Measurements from ENCODE around the gene SPATA46. TPM values are rescaled to one million over a fixed set of nuclear protein-coding genes. Genes with fewer than 3 reads are reported as not detected.

Gene SPATA46
- polyA plus RNA-seq, 1 donor (not counting 4 experiments of a cell fraction or from before 2014, with no cell fraction given), result not detected

DNA sequence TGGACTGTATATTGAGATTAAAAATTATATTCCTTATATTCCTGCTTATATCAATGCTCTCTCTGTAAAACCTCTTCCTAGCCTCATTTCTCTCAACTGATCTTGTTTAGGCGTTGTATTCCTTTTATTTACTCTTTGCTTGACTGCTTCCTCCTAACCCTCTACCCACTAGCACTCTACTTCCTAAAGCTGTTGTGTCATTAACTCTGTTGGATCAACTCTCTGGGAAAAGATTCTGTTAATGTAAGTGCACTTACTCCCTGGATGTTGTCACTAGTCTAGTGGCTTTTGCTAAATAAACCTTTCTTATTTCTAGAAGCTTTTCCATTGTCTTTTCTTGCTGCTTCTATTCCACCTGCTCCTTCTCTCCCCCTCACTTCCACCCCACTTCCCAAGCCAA is 6.5 kb downstream of the SPATA46 start:
- dilution Hi-C loops (cut with MboI; ENCODE audit: extremely low pct_ligation_motif_present, low sequenced_read_pairs), result no loop called here
- Histone ChIP-seq H3K4me3 (ENCODE audit: control insufficient read depth in 2 of 3, extremely low read depth in 1 of 3, insufficient read depth in 2 of 3, low read depth in 1 of 3, low read length in 3 of 3) (no peak overlapping the region), H2AFZ (ENCODE audit: control insufficient read depth, low read length) (no peak overlapping the region), H3K27ac (ENCODE audit: control insufficient read depth, insufficient read depth, low read length) (no peak overlapping the region), H3K9me3 (ENCODE audit: control insufficient read depth, low read depth, low read length) (no peaks in the 10 kb centered on the region), H3K27me3 (ENCODE audit: control insufficient read depth, extremely low read depth, insufficient read depth, low read length) (no peaks in the 10 kb centered on the region), H3K79me2 (ENCODE audit: control insufficient read depth, insufficient read depth, low read length) (no peaks in the 10 kb centered on the region), H4K20me1 (ENCODE audit: control insufficient read depth, extremely low read depth, insufficient read depth, low read length) (no peaks in the 10 kb centered on the region), H3K9me1 (ENCODE audit: control insufficient read depth, extremely low read depth, insufficient read depth, low read length) (no peaks in the 10 kb centered on the region), H3K4me1 (ENCODE audit: control insufficient read depth, extremely low read depth, insufficient read depth, low read length) (peaks cover 29% of the 10 kb centered on the region), H3K4me2 (ENCODE audit: control insufficient read depth, extremely low read depth, insufficient read depth, low read depth, low read length) (no peak overlapping the region), H3K9ac (ENCODE audit: control insufficient read depth, extremely low read depth, insufficient read depth, low read length) (no peak overlapping the region), H3K36me3 (ENCODE audit: control insufficient read depth in 2 of 2, extremely low read depth in 1 of 2, insufficient read depth in 2 of 2, low read length in 2 of 2) (no peaks in the 10 kb centered on the region)
- DNase-seq (ENCODE audit: low read depth, low spot score) (no peak), FAIRE-seq (no peak)
- no peak for TF ChIP-seq EZH2 (IDR thresholded peaks at IDR 0.05; ENCODE audit: low read length)

DNA sequence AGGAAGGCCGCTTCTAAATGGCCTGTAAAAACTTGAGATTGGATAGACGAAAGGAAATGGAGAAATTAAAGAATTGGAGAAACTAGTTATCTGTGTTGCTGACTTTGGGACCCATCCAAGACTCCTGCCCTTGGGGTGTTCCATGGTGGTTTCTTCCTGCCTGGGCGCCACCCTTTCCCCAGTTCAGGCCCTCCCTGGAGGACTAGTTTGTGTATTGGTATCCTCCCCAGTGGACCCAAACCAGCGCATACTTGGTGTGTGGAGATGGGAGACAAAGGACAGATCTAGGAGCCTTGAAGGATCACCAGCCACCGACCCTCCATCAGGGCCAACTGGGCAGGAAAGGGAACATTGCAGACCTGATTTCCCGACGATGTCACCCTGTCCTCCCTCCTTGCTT is 7.1 kb downstream of the SPATA46 start:
- no peaks in the 10 kb centered on the region for H3K9me1 ChIP-seq (ENCODE audit: control insufficient read depth, extremely low read depth, insufficient read depth, low read length)
- dilution Hi-C loops (cut with MboI; ENCODE audit: extremely low pct_ligation_motif_present, low sequenced_read_pairs), result no loop called here

More for the DNA sequence above, 7.1 kb downstream of the SPATA46 start:
- no peak for TF ChIP-seq EZH2 (IDR thresholded peaks at IDR 0.05; ENCODE audit: low read length)
- TF ChIP-seq, protein P1, sequence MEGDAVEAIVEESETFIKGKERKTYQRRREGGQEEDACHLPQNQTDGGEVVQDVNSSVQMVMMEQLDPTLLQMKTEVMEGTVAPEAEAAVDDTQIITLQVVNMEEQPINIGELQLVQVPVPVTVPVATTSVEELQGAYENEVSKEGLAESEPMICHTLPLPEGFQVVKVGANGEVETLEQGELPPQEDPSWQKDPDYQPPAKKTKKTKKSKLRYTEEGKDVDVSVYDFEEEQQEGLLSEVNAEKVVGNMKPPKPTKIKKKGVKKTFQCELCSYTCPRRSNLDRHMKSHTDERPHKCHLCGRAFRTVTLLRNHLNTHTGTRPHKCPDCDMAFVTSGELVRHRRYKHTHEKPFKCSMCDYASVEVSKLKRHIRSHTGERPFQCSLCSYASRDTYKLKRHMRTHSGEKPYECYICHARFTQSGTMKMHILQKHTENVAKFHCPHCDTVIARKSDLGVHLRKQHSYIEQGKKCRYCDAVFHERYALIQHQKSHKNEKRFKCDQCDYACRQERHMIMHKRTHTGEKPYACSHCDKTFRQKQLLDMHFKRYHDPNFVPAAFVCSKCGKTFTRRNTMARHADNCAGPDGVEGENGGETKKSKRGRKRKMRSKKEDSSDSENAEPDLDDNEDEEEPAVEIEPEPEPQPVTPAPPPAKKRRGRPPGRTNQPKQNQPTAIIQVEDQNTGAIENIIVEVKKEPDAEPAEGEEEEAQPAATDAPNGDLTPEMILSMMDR (optimal IDR thresholded peaks at IDR 0.05 in 1 of 3, IDR thresholded peaks at IDR 0.05 in 1 of 3, conservative IDR thresholded peaks at IDR 0.05 in 1 of 3; ENCODE audit: extremely low read depth in 1 of 3, insufficient read depth in 2 of 3, low read length in 3 of 3), result no peak
- H3K4me1 ChIP-seq (ENCODE audit: control insufficient read depth, extremely low read depth, insufficient read depth, low read length), result peaks cover 29% of the 10 kb centered on the region
- no peaks in the 10 kb centered on the region for H3K79me2 ChIP-seq (ENCODE audit: control insufficient read depth, insufficient read depth, low read length)
- H3K9ac ChIP-seq (ENCODE audit: control insufficient read depth, extremely low read depth, insufficient read depth, low read length), result no peak overlapping the region
- no peaks in the 10 kb centered on the region for H4K20me1 ChIP-seq (ENCODE audit: control insufficient read depth, extremely low read depth, insufficient read depth, low read length)
- no peak for FAIRE-seq
- no peak overlapping the region for H3K4me3 ChIP-seq (ENCODE audit: control insufficient read depth in 2 of 3, extremely low read depth in 1 of 3, insufficient read depth in 2 of 3, low read depth in 1 of 3, low read length in 3 of 3)
- no peaks in the 10 kb centered on the region for H3K36me3 ChIP-seq (ENCODE audit: control insufficient read depth in 2 of 2, extremely low read depth in 1 of 2, insufficient read depth in 2 of 2, low read length in 2 of 2)
- no peak overlapping the region for H2AFZ ChIP-seq (ENCODE audit: control insufficient read depth, low read length)
- no peak for DNase-seq (ENCODE audit: low read depth, low spot score)
- peak overlapping the region; percentile 20 for H3K4me2 ChIP-seq (ENCODE audit: control insufficient read depth, extremely low read depth, insufficient read depth, low read depth, low read length)
- H3K9me3 ChIP-seq (ENCODE audit: control insufficient read depth, low read depth, low read length), result no peaks in the 10 kb centered on the region
- no peak overlapping the region for H3K27ac ChIP-seq (ENCODE audit: control insufficient read depth, insufficient read depth, low read length)
- no peaks in the 10 kb centered on the region for H3K27me3 ChIP-seq (ENCODE audit: control insufficient read depth, extremely low read depth, insufficient read depth, low read length)

Data from keratinocyte (primary cell).